Stimulated activated CD4-positive, alpha-beta T cell treated with anti-CD3 and anti-CD28 coated beads, Interleukin-2, amount 100 ng/mL, for 24 hours (primary cell): ENCODE results near the gene SPATA16.
"Not testable (repeated sequence)": the region's sequence is repeated elsewhere in the genome, so short reads cannot be mapped to it uniquely, and the experiment has no call there.

ENCODE experiments used
- DNase-seq, 2 donors: peaks; one replicate each; pipeline ENCODE4 v3.0.0-alpha.2; 2020

Gene SPATA16

GRCh38 chr3:173003956-173004355 lies 137.1 kb downstream of the SPATA16 start:
- no peak for DNase-seq

GRCh38 chr3:173003471-173003870 lies 137.6 kb downstream of the SPATA16 start:
- DNase-seq, result no peak

- no peak for DNase-seq
Measured at GRCh38 chr3:173001622-173002021, 139.4 kb downstream of the SPATA16 start.

GRCh38 chr3:173000553-173000952 lies 140.5 kb downstream of the SPATA16 start:
- DNase-seq, result no peak

- no peak for DNase-seq
Measured at GRCh38 chr3:172993412-172993811, 147.6 kb downstream of the SPATA16 start.

- DNase-seq, result no peak
Measured at GRCh38 chr3:172991424-172991996, 149.5 kb downstream of the SPATA16 start.

- no peak for DNase-seq
Measured at GRCh38 chr3:172989373-172989772, 151.7 kb downstream of the SPATA16 start.

GRCh38 chr3:172987273-172987672 lies 153.8 kb downstream of the SPATA16 start:
- no peak for DNase-seq

GRCh38 chr3:172984914-172985313 lies 156.1 kb downstream of the SPATA16 start:
- DNase-seq, result no peak

GRCh38 chr3:172982736-172983364 lies 158.2 kb downstream of the SPATA16 start:
- no peak for DNase-seq

GRCh38 chr3:172981407-172981983 lies 159.5 kb downstream of the SPATA16 start:
- no peak for DNase-seq

- no peak for DNase-seq
Measured at GRCh38 chr3:172980849-172981248, 160.2 kb downstream of the SPATA16 start.

GRCh38 chr3:172977696-172978095 lies 163.3 kb downstream of the SPATA16 start:
- DNase-seq, result no peak

- DNase-seq, result no peak
Measured at GRCh38 chr3:172974969-172975368, 166.1 kb downstream of the SPATA16 start.

- DNase-seq, result no peak
Measured at GRCh38 chr3:172973799-172974198, 167.2 kb downstream of the SPATA16 start.

- DNase-seq, result no peak
Measured at GRCh38 chr3:172972717-172973116, 168.3 kb downstream of the SPATA16 start.

- DNase-seq, result no peak
Measured at GRCh38 chr3:172972067-172972466, 169.0 kb downstream of the SPATA16 start.

GRCh38 chr3:172968646-172969045 lies 172.4 kb downstream of the SPATA16 start:
- DNase-seq, result no peak

GRCh38 chr3:172965256-172965655 lies 175.8 kb downstream of the SPATA16 start:
- DNase-seq, result no peak

GRCh38 chr3:172960626-172961182 lies 180.3 kb downstream of the SPATA16 start:
- DNase-seq, result not testable (repeated sequence)

- no peak for DNase-seq
Measured at GRCh38 chr3:172958565-172958964, 182.5 kb downstream of the SPATA16 start.

GRCh38 chr3:172953571-172953970 lies 187.5 kb downstream of the SPATA16 start:
- no peak for DNase-seq

- no peak for DNase-seq
Measured at GRCh38 chr3:172951511-172951910, 189.5 kb downstream of the SPATA16 start.

- DNase-seq, result no peak
Measured at GRCh38 chr3:172946061-172946460, 195.0 kb downstream of the SPATA16 start.
